Breast epithelium (tissue), 4 donors: ENCODE measurements around the gene TIGIT. TPM values are rescaled to one million over a fixed set of nuclear protein-coding genes. Genes with fewer than 3 reads are reported as not detected.

ENCODE experiments used
- DNase-seq, 2 donors: peaks; one replicate each; pipeline ENCODE4 v3.0.0-alpha.2; 2019; ENCODE audit warnings: low spot score in 2 of 2
- H3K27ac ChIP-seq, 2 donors: fragments of 200-600 bp; sonication (generic) in 1 of 2; one replicate each; pipeline ENCODE4 v1.5.1; 2016 to 2019; ENCODE audit warnings: mild to moderate bottlenecking in 1 of 2
- H3K27me3 ChIP-seq, 2 donors: fragments of 200-600 bp; sonication (generic) in 1 of 2; one replicate each; pipeline versions ENCODE4 v1.5.1 to v1.6.0; 2017 to 2019; ENCODE audit warnings: control low read depth in 1 of 2, mild to moderate bottlenecking in 1 of 2
- H3K36me3 ChIP-seq: fragments of 200-600 bp; one replicate; pipeline ENCODE4 v1.5.1; 2019
- H3K4me1 ChIP-seq, 2 donors: fragments of 200-600 bp; sonication (generic); one replicate each; pipeline ENCODE4 v1.5.1; 2016 to 2019; ENCODE audit warnings: control low read depth in 1 of 2
- H3K4me3 ChIP-seq, 3 donors: fragments of 200-600 bp; sonication (generic); 1 replicate in 2 of 3; 2 replicates in 1 of 3; pipeline ENCODE4 v1.5.1; 2016 to 2019; ENCODE audit warnings: mild to moderate bottlenecking in 3 of 3, moderate library complexity in 2 of 3
- H3K9me3 ChIP-seq, 2 donors: fragments of 200-600 bp; sonication (generic) in 1 of 2; one replicate each; pipeline ENCODE4 v1.5.1; 2016 to 2019; ENCODE audit warnings: control low read depth in 1 of 2
- CTCF ChIP-seq, 3 donors: fragments of 450-650 bp; IDR thresholded peaks; one replicate each; pipeline ENCODE4 v1.5.1; 2016 to 2017; ENCODE audit warnings: antibody characterized with exemption in 3 of 3, mild to moderate bottlenecking in 3 of 3, moderate library complexity in 3 of 3
- POLR2A ChIP-seq: fragments of 450-650 bp; IDR thresholded peaks from one replicate; pipeline ENCODE4 v1.6.1; 2016; ENCODE audit warnings: antibody characterized with exemption, mild to moderate bottlenecking, moderate library complexity
- POLR2AphosphoS5 ChIP-seq, 3 donors: sonication (generic); formaldehyde crosslinking; IDR thresholded peaks; one replicate each; pipeline ENCODE4 v1.6.1; 2017; ENCODE audit warnings: antibody characterized with exemption in 3 of 3
- intact Hi-C: fragments of 100-400 bp; cut with DNase I; formaldehyde crosslinking; loops from one replicate; pipeline ENCODE4 v1.15.1; 2023; ENCODE audit warnings: low total_unique reads
- total RNA-seq, 3 donors: library from RNA; depleted of rRNA; stranded (reverse); fragments of >200 nt; gene quantifications; one replicate each; pipeline ENCODE4 v1.1.0, GENCODE V29; 2016

Gene TIGIT
- total RNA-seq, 3 donors from 2014 or later = 0.29 to 0.48 (median 0.33) TPM

- intact Hi-C loops = no loop called here
- DNase-seq = no peak
- H3K9me3 ChIP-seq = no peaks in the 10 kb centered on the region
- H3K4me1 ChIP-seq = no peaks in the 10 kb centered on the region
- H3K4me3 ChIP-seq = no peak overlapping the region
- H3K27ac ChIP-seq = no peak overlapping the region
- H3K27me3 ChIP-seq = no peaks in the 10 kb centered on the region
- TF ChIP-seq CTCF (IDR thresholded peaks at IDR 0.05) (no peak), POLR2AphosphoS5 (IDR thresholded peaks at IDR 0.05) (no peak), POLR2A (no peak)
- no peaks in the 10 kb centered on the region for H3K36me3 ChIP-seq
Observed at GRCh38 chr3:114310695-114311094, 16.9 kb downstream of the TIGIT start.

GRCh38 chr3:114313426-114313825 is 19.6 kb downstream of the TIGIT start:
- Histone ChIP-seq H3K9me3 (no peaks in the 10 kb centered on the region), H3K36me3 (no peaks in the 10 kb centered on the region), H3K27me3 (no peaks in the 10 kb centered on the region), H3K4me3 (no peak overlapping the region), H3K27ac (no peak overlapping the region), H3K4me1 (no peaks in the 10 kb centered on the region)
- TF ChIP-seq POLR2A (no peak), CTCF (IDR thresholded peaks at IDR 0.05) (no peak), POLR2AphosphoS5 (IDR thresholded peaks at IDR 0.05) (no peak)
- intact Hi-C loops = no loop called here
- no peak for DNase-seq

- DNase-seq = no peak
- Histone ChIP-seq H3K27ac (no peak overlapping the region), H3K36me3 (no peaks in the 10 kb centered on the region), H3K9me3 (no peaks in the 10 kb centered on the region), H3K4me3 (no peak overlapping the region), H3K4me1 (no peaks in the 10 kb centered on the region), H3K27me3 (no peaks in the 10 kb centered on the region)
- TF ChIP-seq CTCF (IDR thresholded peaks at IDR 0.05) = no peak
- no peak for TF ChIP-seq POLR2AphosphoS5 (IDR thresholded peaks at IDR 0.05)
- no peak for TF ChIP-seq POLR2A
- intact Hi-C loops = no loop called here
Observed at GRCh38 chr3:114314282-114314681, 20.5 kb downstream of the TIGIT start.

GRCh38 chr3:114318295-114318694 is 24.5 kb downstream of the TIGIT start:
- DNase-seq = no peak
- Histone ChIP-seq H3K36me3 (no peaks in the 10 kb centered on the region), H3K4me1 (peaks cover 0 to 7% of the 10 kb centered on the region in 2 donors), H3K27me3 (no peaks in the 10 kb centered on the region), H3K27ac (no peak overlapping the region), H3K9me3 (no peaks in the 10 kb centered on the region), H3K4me3 (no peak overlapping the region)
- intact Hi-C loops = no loop called here
- TF ChIP-seq CTCF (IDR thresholded peaks at IDR 0.05) (no peak), POLR2A (no peak), POLR2AphosphoS5 (IDR thresholded peaks at IDR 0.05) (no peak)

GRCh38 chr3:114319453-114319852 is 25.6 kb downstream of the TIGIT start:
- intact Hi-C loops = no loop called here
- TF ChIP-seq POLR2AphosphoS5 (IDR thresholded peaks at IDR 0.05) (no peak), POLR2A (no peak), CTCF (IDR thresholded peaks at IDR 0.05) (no peak)

More at GRCh38 chr3:114319453-114319852, 25.6 kb downstream of the TIGIT start:
- no peaks in the 10 kb centered on the region for H3K9me3 ChIP-seq
- no peak for DNase-seq
- H3K27me3 ChIP-seq = no peaks in the 10 kb centered on the region
- no peak overlapping the region for H3K27ac ChIP-seq
- peaks cover 0 to 7% of the 10 kb centered on the region in 2 donors for H3K4me1 ChIP-seq
- H3K4me3 ChIP-seq = no peak overlapping the region
- no peaks in the 10 kb centered on the region for H3K36me3 ChIP-seq
